HFFc6 (cell line): ENCODE data around the gene NOX5. TPM values are rescaled to one million over a fixed set of nuclear protein-coding genes. Genes with fewer than 3 reads are reported as not detected.

Experiments
- DNase-seq: peaks from one replicate; pipeline ENCODE4 v3.0.0-alpha.2; 2018
- H3K27ac Mint-ChIP-seq: 2 replicates; pipeline ENCODE4 v1.8.0; 2020; ENCODE audit warnings: mild to moderate bottlenecking, mixed read lengths
- H3K27me3 Mint-ChIP-seq: 2 replicates; pipeline ENCODE4 v1.8.0; 2021; ENCODE audit warnings: mild to moderate bottlenecking, moderate library complexity, mixed read lengths; ENCODE audit not compliant: insufficient read depth
- H3K36me3 Mint-ChIP-seq: 2 replicates; pipeline ENCODE4 v1.8.0; 2021; ENCODE audit warnings: low read depth, mixed read lengths
- H3K4me1 Mint-ChIP-seq: 2 replicates; pipeline ENCODE4 v1.8.0; 2020; ENCODE audit warnings: low read depth, mixed read lengths
- H3K4me3 Mint-ChIP-seq: 2 replicates; pipeline ENCODE4 v1.8.0; 2020; ENCODE audit warnings: mild to moderate bottlenecking, moderate library complexity, mixed read lengths
- H3K9me3 Mint-ChIP-seq: 2 replicates; pipeline ENCODE4 v1.8.0; 2020; ENCODE audit warnings: mild to moderate bottlenecking, mixed read lengths
- total RNA-seq, 6 experiments: library from RNA; stranded (reverse); fragmentation: NEBNext Ultra II Directional; extraction: Animal tissue kit (Norgen Biotek cat#: 25700); gene quantifications; 2 replicates in 1 of 6; 3 replicates in 5 of 6; pipeline ENCODE4 v1.2.3, GENCODE V29; 2021
- TF ChIP-seq, protein P1 (sequence below): fragments of 200-600 bp; sonication (generic); IDR thresholded peaks from 2 replicates; pipeline ENCODE4 v1.5.0; 2021; ENCODE audit warnings: antibody characterized with exemption, mild to moderate bottlenecking

The NOX5 gene
- total RNA-seq, 6 experiments from 2014 or later = 0.19 to 0.77 (median 0.64) TPM

DNA sequence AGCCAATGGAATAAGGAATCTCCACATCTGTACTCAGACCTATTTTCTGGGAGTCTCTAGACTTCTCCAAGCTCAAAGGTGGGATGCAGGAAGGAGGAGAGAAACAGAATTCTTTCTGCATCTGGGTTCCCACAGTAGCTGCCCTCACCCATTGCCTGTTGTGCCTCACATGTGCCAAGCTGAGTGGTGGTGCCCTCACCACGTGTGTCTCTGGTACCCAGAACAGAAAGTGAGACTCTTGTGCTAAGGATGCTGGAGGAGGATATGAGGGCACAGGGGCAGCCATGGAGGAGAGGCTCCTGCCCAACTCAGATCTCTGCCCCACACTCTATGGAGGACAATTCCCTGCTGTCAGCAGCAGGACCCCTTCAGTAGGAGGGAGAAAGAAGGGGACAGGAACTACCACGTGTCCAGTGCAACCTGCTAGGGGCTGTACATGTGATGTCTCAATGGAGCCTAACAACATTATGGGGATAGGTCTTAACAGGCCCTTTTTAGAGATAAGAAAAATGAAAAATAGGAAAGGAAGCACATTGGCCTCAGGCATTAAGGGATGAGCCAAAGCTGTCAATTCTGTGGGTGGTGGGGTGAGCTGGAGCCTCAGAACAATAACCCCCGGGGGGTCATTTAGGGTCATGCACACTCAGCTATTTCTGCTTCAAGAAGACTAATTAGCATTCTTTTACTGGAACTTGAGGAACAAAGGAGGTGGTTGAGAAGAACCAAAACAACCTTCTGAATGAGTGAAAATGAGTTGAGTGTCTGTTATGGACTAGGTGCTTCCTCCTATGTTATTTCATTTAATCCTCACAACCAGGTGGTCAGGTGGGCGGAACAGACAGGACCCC, 16.3 kb upstream of the NOX5 start:
- TF ChIP-seq, protein P1, sequence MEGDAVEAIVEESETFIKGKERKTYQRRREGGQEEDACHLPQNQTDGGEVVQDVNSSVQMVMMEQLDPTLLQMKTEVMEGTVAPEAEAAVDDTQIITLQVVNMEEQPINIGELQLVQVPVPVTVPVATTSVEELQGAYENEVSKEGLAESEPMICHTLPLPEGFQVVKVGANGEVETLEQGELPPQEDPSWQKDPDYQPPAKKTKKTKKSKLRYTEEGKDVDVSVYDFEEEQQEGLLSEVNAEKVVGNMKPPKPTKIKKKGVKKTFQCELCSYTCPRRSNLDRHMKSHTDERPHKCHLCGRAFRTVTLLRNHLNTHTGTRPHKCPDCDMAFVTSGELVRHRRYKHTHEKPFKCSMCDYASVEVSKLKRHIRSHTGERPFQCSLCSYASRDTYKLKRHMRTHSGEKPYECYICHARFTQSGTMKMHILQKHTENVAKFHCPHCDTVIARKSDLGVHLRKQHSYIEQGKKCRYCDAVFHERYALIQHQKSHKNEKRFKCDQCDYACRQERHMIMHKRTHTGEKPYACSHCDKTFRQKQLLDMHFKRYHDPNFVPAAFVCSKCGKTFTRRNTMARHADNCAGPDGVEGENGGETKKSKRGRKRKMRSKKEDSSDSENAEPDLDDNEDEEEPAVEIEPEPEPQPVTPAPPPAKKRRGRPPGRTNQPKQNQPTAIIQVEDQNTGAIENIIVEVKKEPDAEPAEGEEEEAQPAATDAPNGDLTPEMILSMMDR = no peak
- Mint-ChIP-seq H3K4me1 (peaks cover 29% of the 10 kb centered on the region), H3K4me3 (no peak overlapping the region), H3K36me3 (no peaks in the 10 kb centered on the region; the same call in 1 of the 2 replicates), H3K27ac (no peak overlapping the region), H3K9me3 (no peaks in the 10 kb centered on the region), H3K27me3 (peaks cover 25% of the 10 kb centered on the region)
- no peak for DNase-seq

DNA sequence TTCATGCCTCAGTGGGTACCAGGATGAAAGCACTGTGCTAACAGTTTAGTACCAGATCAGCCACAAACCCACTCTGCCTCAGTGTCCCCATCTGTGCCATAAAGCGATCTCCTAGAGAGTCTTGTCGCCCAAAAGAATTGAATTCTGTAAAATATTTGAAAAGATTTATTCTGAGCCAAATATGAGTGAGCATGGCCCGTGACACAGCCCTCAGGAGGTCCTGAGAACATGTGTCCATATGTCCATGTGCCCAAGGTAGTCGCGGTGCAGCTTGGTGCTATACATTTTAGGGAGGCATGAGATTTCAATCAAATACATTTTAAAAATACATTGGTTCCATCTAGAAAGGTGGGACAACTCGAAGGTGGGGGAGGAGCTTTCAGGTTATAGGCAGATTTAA, 15.4 kb upstream of the NOX5 start:
- Mint-ChIP-seq H3K27me3 (peaks cover 28% of the 10 kb centered on the region), H3K27ac (no peak overlapping the region), H3K4me1 (peaks cover 20% of the 10 kb centered on the region), H3K36me3 (no peaks in the 10 kb centered on the region; the same call in 1 of the 2 replicates), H3K9me3 (no peaks in the 10 kb centered on the region), H3K4me3 (no peak overlapping the region)
- TF ChIP-seq, protein P1 = no peak
- DNase-seq = no peak

DNA sequence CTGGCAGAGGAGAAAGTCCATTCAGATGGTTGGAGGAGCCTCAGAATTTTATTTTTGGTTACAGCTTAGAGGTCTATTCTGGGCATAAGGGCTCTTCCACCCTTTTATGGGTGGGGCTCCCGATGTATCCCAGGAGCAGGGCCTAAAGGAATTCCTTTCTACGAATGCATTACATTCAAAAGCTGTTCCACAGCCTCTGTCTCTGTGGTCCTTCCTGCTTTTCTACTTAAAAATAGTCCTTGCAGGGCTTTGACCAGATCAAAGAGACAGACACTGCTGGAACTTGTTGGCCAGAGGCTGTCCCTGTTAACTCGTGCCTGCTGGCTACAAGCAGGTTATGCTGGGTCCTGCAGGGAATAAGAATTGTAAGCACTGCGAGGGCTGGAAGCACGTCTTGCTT, 14.4 kb upstream of the NOX5 start:
- H3K27ac Mint-ChIP-seq = no peak overlapping the region
- H3K36me3 Mint-ChIP-seq = no peaks in the 10 kb centered on the region; the same call in 1 of the 2 replicates
- H3K4me3 Mint-ChIP-seq = no peak overlapping the region
- DNase-seq = no peak
- TF ChIP-seq, protein P1 = no peak
- H3K4me1 Mint-ChIP-seq = peaks cover 10% of the 10 kb centered on the region
- H3K27me3 Mint-ChIP-seq = peaks cover 28% of the 10 kb centered on the region
- no peaks in the 10 kb centered on the region for H3K9me3 Mint-ChIP-seq

DNA sequence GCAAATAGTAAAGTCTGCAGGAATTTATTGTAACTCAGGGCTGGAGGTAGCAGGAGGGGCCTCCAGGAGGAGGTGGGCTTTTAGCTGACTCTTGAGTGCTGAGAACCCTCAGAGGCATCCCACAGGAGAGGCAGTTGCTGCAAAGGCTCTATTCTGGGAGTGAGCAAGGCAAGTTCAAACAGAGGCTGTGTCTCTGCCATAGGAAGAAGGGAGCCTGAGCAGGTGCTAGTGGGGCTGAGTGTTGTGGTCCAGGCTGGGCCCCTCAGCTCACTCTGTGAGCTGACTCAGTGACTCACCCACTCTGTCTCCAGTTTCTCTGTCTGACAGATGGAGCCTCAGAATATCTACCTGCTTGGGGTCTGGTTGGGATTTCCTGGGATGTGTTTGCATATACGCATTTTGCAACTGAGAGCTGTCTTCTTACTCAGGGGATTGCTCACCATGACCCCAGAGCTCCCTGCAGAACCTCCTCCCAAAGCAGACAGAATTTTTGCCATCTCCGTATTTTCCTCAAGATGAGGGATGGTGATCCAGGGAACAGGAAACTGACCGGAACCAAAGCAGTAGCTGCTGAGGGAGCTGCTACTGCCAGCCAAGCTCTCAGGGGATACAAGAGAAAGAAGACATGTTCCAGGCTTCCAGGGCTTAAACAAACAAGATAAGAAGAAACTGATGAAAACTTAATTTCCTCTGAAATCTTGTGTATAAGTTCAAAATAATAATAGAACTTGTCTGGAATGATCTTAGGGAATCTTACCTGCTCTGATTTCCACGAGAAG, 13.6 kb upstream of the NOX5 start:
- Mint-ChIP-seq H3K36me3 (no peaks in the 10 kb centered on the region; the same call in 1 of the 2 replicates), H3K27me3 (peaks cover 28% of the 10 kb centered on the region), H3K9me3 (no peaks in the 10 kb centered on the region), H3K27ac (no peak overlapping the region), H3K4me3 (no peak overlapping the region), H3K4me1 (peaks cover 5% of the 10 kb centered on the region)
- TF ChIP-seq, protein P1 = no peak
- no peak for DNase-seq

DNA sequence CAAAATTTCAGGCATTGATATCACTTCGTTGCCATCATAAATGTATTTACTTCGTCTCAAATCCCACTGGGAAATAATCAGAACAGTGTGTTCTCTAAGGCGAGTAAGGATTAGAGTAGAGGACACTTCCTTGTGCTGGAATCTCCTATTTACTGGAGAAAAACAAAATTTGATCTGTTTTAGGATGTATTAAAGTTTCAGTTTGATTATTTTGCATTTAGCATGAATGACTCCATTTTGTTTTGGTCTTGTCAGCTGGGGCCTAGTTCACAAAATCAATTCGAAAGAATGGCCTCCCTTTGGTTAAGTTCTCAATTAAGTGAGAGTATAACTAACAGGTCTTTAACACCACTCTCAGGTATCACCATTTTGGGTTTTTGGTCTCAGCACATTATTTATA, 11.7 kb upstream of the NOX5 start:
- H3K27me3 Mint-ChIP-seq = peaks cover 31% of the 10 kb centered on the region
- no peak overlapping the region for H3K4me3 Mint-ChIP-seq
- no peak for DNase-seq
- TF ChIP-seq, protein P1 = no peak
- H3K27ac Mint-ChIP-seq = no peak overlapping the region
- peaks cover 4% of the 10 kb centered on the region for H3K36me3 Mint-ChIP-seq
- H3K4me1 Mint-ChIP-seq = peaks cover 5% of the 10 kb centered on the region
- peaks cover 4% of the 10 kb centered on the region for H3K9me3 Mint-ChIP-seq
